ENCODE measurements around the gene THSD4. TPM values are rescaled to one million over a fixed set of nuclear protein-coding genes. Genes with fewer than 3 reads are reported as not detected.

The THSD4 gene
- total RNA-seq, 1 donor, result 50.9 TPM

DNA sequence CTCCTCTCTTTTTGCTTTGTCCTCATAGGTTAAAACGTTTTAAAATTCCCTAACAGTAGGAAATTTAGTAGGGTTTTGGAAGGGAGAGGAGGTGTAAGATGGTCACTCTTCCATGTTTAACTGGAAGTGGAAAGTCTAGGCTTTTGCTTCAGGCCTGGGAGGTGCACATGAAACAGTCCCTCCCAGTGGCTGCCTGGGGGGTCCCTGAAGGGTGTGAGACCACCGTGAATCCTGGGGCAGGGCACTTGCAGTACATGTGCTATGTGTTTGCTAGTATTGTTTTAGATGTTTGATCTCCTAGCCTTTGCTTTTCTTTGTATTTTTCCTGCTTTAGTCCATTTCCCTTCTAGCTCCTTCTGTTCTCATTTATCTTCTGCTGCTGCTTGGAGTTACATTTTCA is 178.5 kb downstream of the THSD4 start:
- no peak overlapping the region for H3K4me3 ChIP-seq (ENCODE audit: low read depth, low read length)
- TF ChIP-seq CTCF (IDR thresholded peaks at IDR 0.05; ENCODE audit: insufficient read depth, low read length), result no peak
- DNase-seq (ENCODE audit: low read depth), result no peak

- no peak for TF ChIP-seq CTCF (IDR thresholded peaks at IDR 0.05; ENCODE audit: insufficient read depth, low read length)
- DNase-seq (ENCODE audit: low read depth), result peak; percentile 97
- no peak overlapping the region for H3K4me3 ChIP-seq (ENCODE audit: low read depth, low read length)
These were observed 179.1 kb downstream of the THSD4 start for GRCh38 chr15:71294251-71294910.

- TF ChIP-seq CTCF (IDR thresholded peaks at IDR 0.05; ENCODE audit: insufficient read depth, low read length), result no peak
These were observed 179.8 kb downstream of the THSD4 start for GRCh38 chr15:71294911-71295602.

DNA sequence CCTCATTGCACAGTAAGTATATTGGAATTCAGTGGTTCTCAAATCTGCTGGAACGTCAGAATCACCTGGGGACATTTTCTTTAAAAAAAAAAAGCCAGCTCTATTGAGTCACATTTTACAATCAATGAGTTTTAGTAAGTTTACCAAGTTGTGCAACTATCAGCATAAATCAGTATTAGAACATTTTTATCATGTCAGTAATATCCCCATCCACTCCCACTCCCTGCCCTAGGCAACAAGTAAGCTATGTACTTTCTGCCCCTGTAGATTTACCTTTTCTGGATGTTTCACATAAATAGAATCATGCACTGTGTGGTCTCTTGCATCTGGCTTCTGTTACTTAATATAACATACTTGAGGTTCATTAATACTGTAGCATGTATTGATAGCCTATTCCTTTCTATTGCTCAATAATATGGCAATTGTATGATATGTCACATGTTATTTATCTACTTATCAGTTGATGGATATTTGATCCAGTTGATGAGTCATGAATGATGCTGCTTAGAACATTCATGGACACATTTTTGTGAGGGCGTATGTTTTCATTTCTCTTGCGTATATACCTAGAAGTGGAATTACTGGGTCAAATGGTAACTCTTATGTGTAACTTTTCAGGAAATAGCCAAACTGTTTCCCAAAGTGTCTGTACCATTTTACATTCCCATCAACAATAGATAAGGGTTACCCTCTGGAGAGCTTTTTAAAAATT is 180.5 kb downstream of the THSD4 start:
- TF ChIP-seq CTCF (IDR thresholded peaks at IDR 0.05; ENCODE audit: insufficient read depth, low read length), result no peak
- DNase-seq (ENCODE audit: low read depth), result peak; percentile 92
- no peak overlapping the region for H3K4me3 ChIP-seq (ENCODE audit: low read depth, low read length)

More at GRCh38 chr15:71294911-71295602, 179.8 kb downstream of the THSD4 start:
- peak; percentile 99 for DNase-seq (ENCODE audit: low read depth)
- H3K4me3 ChIP-seq (ENCODE audit: low read depth, low read length), result no peak overlapping the region

DNA sequence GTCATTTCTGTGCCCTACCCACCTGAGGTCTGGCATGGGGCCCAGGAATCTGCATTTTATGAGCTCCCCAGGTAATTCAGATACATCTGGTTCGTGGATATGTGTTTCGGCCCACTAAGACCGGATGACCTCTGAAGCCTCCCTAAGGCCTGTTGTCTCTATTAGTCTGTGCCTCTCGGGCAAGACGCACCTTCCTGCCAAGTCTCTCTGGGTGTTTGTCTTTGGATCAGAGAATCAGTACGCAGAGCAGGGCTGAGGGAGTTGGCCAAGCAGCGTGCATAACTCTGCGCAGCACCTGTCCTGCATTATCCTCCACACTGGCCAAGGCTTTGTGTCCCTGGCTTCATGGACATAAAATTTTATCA is 181.0 kb downstream of the THSD4 start:
- no peak for DNase-seq (ENCODE audit: low read depth)
- no peak overlapping the region for H3K4me3 ChIP-seq (ENCODE audit: low read depth, low read length)
- TF ChIP-seq CTCF (IDR thresholded peaks at IDR 0.05; ENCODE audit: insufficient read depth, low read length), result no peak

GRCh38 chr15:71301958-71302621 is 186.8 kb downstream of the THSD4 start:
- DNase-seq (ENCODE audit: low read depth), result peak; percentile 63
- H3K4me3 ChIP-seq (ENCODE audit: low read depth, low read length), result no peak overlapping the region
- TF ChIP-seq CTCF (IDR thresholded peaks at IDR 0.05; ENCODE audit: insufficient read depth, low read length), result no peak

Measured in fibroblast of the aortic adventitia (primary cell).